OCI-LY3 (cell line): ENCODE results near the gene SURF6.

Experiments used
- CTCF ChIP-seq: fragments of 200-600, 300-600 bp; sonication (generic); IDR thresholded peaks from 2 replicates; pipeline ENCODE4 v1.5.1; 2014; ENCODE audit warnings: antibody characterized with exemption, low read length, low read depth
- EZH2phosphoT487 ChIP-seq: fragments of 200-600 bp; shearing (Covaris generic); IDR thresholded peaks from 2 replicates; pipeline ENCODE4 v1.6.1; 2018; ENCODE audit warnings: antibody characterized with exemption, mixed run types, low read depth

- TF ChIP-seq CTCF (peak; percentile 38; the same call in 1 of the 2 replicates), EZH2phosphoT487 (no peak)
These were observed 39.2 kb upstream of the SURF6 start for GRCh38 chr9:133375116-133375723.
